SU-DHL-6 (cell line): ENCODE results near the gene GUCA1C.

Experiments
- H2AFZ ChIP-seq: fragments of 200-600 bp; sonication (generic); 2 replicates; pipeline ENCODE4 v1.6.1; 2014; ENCODE audit warnings: low read depth, mild to moderate bottlenecking, moderate library complexity, mixed read lengths, antibody characterized with exemption, low read length; ENCODE audit not compliant: severe bottlenecking
- H3F3A ChIP-seq: fragments of 200-600 bp; shearing (Covaris generic); 2 replicates; pipeline ENCODE4 v1.6.0; 2016; ENCODE audit warnings: antibody characterized with exemption, mild to moderate bottlenecking; ENCODE audit not compliant: insufficient read depth
- H3K27ac ChIP-seq: fragments of 200-600 bp; sonication (generic); 2 replicates; pipeline ENCODE4 v1.5.1; 2016; ENCODE audit warnings: low read depth, mild to moderate bottlenecking, low read length, moderate library complexity, mixed read lengths
- H3K27me3 ChIP-seq: fragments of 200-600 bp; sonication (generic), shearing (Covaris generic); 2 replicates; pipeline ENCODE4 v1.6.0; 2014; ENCODE audit warnings: mild to moderate bottlenecking, low read length
- H3K36me3 ChIP-seq: fragments of 200-600 bp; sonication (generic); 2 replicates; pipeline ENCODE4 v1.6.1; 2014; ENCODE audit warnings: mild to moderate bottlenecking, low read length, mixed read lengths
- H3K4me2 ChIP-seq: fragments of 300-600, 200-600 bp; shearing (Covaris generic), sonication (generic); 2 replicates; pipeline ENCODE4 v1.6.0; 2014; ENCODE audit warnings: low read length, low read depth, mild to moderate bottlenecking; ENCODE audit not compliant: poor library complexity, severe bottlenecking
- H3K4me3 ChIP-seq: fragments of 200-600 bp; sonication (generic); 2 replicates; pipeline ENCODE4 v1.5.1; 2014; ENCODE audit warnings: antibody characterized with exemption, low read length, mild to moderate bottlenecking, mixed read lengths; ENCODE audit not compliant: insufficient read depth, poor library complexity, severe bottlenecking
- H3K79me2 ChIP-seq: fragments of 200-600 bp; sonication (generic); 2 replicates; pipeline ENCODE4 v1.6.1; 2014; ENCODE audit warnings: mild to moderate bottlenecking, low read length, moderate library complexity; ENCODE audit not compliant: insufficient read depth
- H3K9ac ChIP-seq: fragments of 200-600 bp; sonication (generic); 2 replicates; pipeline ENCODE4 v1.7.0; 2014; ENCODE audit warnings: mild to moderate bottlenecking, low read length
- H3K9me2 ChIP-seq: fragments of 200-600 bp; sonication (generic); replicated peaks from 2 replicates; pipeline ENCODE4 v1.6.1; 2014; ENCODE audit warnings: low read length; ENCODE audit not compliant: insufficient read depth
- H3K9me3 ChIP-seq: fragments of 200-600 bp; sonication (generic); 2 replicates; pipeline ENCODE4 v1.6.1; 2014; ENCODE audit warnings: low read length, mixed read lengths; ENCODE audit not compliant: insufficient read depth
- H4K20me1 ChIP-seq: fragments of 200-600 bp; sonication (generic); 2 replicates; pipeline ENCODE4 v1.6.1; 2014; ENCODE audit warnings: low read depth, mild to moderate bottlenecking, antibody characterized with exemption, low read length, moderate library complexity, mixed read lengths
- EZH2phosphoT487 ChIP-seq: fragments of 200-600 bp; sonication (generic), shearing (Covaris generic); conservative IDR thresholded peaks from 2 replicates; pipeline ENCODE4 v1.6.1; 2018; ENCODE audit warnings: mild to moderate bottlenecking, antibody characterized with exemption, low read length, moderate library complexity, mixed read lengths
- TF ChIP-seq, protein P1 (sequence below): fragments of 200-600 bp; sonication (generic); IDR thresholded peaks from one replicate; pipeline ENCODE4 v1.5.1; 2017; ENCODE audit warnings: antibody characterized with exemption, mild to moderate bottlenecking, low read length, moderate library complexity; ENCODE audit not compliant: insufficient read depth, poor library complexity, severe bottlenecking

The GUCA1C gene

DNA sequence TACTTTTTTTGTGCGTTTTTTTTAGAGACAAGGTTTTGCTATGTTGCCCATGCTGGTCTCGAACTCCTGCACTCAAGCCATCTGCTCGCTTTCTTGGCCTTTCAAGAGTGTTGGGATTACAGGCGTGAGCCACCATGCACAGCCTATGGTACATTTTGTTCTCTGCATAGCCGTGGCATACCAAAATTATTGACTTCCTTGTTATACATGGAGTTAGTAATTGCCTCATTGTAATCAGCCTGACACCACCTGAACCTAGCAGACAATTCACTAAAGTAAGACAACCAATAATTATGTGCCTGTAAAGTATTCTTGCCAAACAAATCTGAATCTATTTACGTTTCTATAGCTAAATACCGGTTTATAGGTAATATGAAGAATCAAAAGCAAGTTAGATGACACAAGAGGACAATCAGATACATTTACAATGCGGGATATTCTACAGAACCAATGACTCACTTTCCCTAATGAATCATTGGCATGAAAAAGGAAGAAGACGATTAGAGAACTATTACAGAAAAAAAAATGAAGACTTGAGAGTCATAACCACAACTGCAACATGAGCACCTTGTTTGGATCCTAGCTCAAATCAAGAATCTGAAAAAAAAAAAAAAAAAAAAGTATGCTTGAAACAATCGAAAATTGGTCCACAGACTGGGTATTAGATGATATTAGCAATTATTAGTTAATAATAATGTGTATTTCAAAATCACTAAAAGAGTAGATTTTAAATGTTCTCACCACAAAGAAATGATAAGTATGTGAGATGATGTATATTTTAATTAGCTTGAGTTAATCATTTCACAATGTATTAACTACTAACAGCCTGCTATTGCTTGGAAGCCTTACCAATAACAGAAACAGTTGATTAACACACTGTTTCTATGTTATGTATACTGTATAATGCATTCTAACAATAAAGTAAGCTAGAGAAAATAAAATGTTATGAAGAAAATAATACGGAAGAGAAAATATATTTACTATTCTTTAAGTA lies 7.1 kb downstream of the GUCA1C start:
- Histone ChIP-seq H3K4me2 (no peak overlapping the region), H3K9ac (no peak overlapping the region), H3K4me3 (no peak overlapping the region), H3K36me3 (no peaks in the 10 kb centered on the region), H3K9me2 (no peaks in the 10 kb centered on the region), H3K79me2 (no peaks in the 10 kb centered on the region), H3K27ac (no peak overlapping the region), H4K20me1 (no peaks in the 10 kb centered on the region), H2AFZ (no peak overlapping the region), H3F3A (no peaks in the 10 kb centered on the region), H3K27me3 (no peaks in the 10 kb centered on the region), H3K9me3 (no peaks in the 10 kb centered on the region)
- TF ChIP-seq, protein P1, sequence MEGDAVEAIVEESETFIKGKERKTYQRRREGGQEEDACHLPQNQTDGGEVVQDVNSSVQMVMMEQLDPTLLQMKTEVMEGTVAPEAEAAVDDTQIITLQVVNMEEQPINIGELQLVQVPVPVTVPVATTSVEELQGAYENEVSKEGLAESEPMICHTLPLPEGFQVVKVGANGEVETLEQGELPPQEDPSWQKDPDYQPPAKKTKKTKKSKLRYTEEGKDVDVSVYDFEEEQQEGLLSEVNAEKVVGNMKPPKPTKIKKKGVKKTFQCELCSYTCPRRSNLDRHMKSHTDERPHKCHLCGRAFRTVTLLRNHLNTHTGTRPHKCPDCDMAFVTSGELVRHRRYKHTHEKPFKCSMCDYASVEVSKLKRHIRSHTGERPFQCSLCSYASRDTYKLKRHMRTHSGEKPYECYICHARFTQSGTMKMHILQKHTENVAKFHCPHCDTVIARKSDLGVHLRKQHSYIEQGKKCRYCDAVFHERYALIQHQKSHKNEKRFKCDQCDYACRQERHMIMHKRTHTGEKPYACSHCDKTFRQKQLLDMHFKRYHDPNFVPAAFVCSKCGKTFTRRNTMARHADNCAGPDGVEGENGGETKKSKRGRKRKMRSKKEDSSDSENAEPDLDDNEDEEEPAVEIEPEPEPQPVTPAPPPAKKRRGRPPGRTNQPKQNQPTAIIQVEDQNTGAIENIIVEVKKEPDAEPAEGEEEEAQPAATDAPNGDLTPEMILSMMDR: no peak
- TF ChIP-seq EZH2phosphoT487: no peak

DNA sequence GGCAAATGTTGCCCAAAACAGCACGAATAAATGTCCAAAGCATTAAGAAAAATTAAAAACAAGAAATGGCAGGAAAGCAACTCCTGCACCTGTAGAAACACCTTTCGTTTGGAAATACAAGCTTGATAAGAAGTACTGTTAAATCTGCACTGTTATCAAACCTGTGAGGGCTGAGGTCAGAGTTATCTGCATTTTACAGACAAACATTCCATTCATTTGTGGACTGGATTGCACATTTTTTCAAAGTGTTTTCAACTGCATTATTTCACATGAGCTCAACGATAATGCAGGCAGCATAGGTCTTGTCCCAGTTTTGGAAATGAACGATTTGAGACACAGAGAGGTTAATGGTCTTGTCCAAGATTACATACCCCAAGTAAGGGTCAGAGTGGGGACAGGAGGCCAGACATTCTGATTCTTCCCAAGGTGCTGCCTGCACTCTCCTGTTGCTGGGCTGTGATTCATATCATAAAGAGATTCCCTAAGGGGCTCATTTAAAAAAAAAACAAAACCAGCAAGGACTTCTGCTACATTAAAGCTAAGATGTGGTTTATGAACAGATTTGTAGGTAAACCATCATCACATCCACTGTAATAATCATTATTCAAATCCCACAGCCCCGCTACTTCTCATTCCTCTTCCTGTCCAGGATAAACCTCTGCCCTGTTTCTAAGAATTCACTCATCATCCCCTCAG lies 13.0 kb downstream of the GUCA1C start:
- no peaks in the 10 kb centered on the region for H3K27me3 ChIP-seq
- H3K9me3 ChIP-seq: no peaks in the 10 kb centered on the region
- H4K20me1 ChIP-seq: no peaks in the 10 kb centered on the region
- no peaks in the 10 kb centered on the region for H3K9me2 ChIP-seq
- no peak overlapping the region for H2AFZ ChIP-seq
- no peak overlapping the region for H3K9ac ChIP-seq
- H3K79me2 ChIP-seq: no peaks in the 10 kb centered on the region
- no peak overlapping the region for H3K4me2 ChIP-seq
- no peaks in the 10 kb centered on the region for H3K36me3 ChIP-seq
- no peaks in the 10 kb centered on the region for H3F3A ChIP-seq
- no peak overlapping the region for H3K4me3 ChIP-seq
- TF ChIP-seq, protein P1: no peak
- TF ChIP-seq EZH2phosphoT487: no peak
- no peak overlapping the region for H3K27ac ChIP-seq

DNA sequence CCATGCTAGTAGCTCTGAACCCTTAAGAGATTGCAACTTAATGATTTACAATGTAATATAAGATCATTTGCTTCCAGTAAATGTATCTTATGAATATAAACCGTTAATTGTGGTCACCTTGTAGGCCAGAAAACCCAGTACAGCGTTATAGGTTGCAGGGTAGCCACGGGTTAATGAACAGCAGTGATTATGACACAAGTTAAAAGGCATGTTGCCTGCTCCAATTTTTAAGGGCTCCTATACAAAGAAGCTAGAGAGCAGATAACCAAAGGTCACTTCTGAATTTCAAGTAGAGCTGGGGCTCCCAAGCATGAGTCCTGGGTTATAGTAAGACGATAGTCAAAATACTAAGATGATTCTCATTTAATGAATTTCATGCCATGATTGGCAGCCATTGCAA lies 13.5 kb downstream of the GUCA1C start:
- Histone ChIP-seq H3K4me2 (no peak overlapping the region), H3K4me3 (no peak overlapping the region), H3K9me2 (no peaks in the 10 kb centered on the region), H3K27ac (no peak overlapping the region), H3K9me3 (no peaks in the 10 kb centered on the region), H3F3A (no peaks in the 10 kb centered on the region), H3K36me3 (no peaks in the 10 kb centered on the region), H3K79me2 (no peaks in the 10 kb centered on the region), H2AFZ (no peak overlapping the region), H3K9ac (no peak overlapping the region), H4K20me1 (no peaks in the 10 kb centered on the region), H3K27me3 (no peaks in the 10 kb centered on the region)
- no peak for TF ChIP-seq EZH2phosphoT487
- TF ChIP-seq, protein P1: no peak
